Measurements from ENCODE around the gene PSEN1.

PSEN1 gene

GRCh38 chr14:73208846-73209245, 72.5 kb downstream of the PSEN1 start:
- in situ Hi-C loops (cut with MboI; ENCODE audit: low pct_unique_long_range_greater_than_20kb, low sequenced_read_pairs, unreplicated experiment): no loop called here
- DNase-seq (ENCODE audit: low spot score): no peak

DNA sequence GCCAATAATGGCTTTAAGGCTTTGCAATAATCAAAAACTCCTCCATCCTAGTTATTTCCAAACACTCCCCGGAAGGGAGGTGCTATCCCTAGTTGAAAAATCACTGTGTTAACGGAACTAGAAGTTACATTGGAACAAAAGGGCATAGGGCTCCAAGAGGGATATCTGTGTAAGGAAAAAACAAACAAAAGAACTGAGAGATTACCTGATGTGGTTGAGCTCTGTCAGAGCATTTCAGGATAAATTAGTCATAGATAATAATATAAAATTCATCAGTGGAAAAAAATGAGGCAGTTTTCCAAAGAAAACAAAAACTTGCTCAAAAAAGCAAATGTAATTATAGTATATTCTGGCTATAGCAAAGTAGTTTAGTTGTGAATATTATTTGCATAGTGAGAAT, 73.6 kb downstream of the PSEN1 start:
- TF ChIP-seq, protein P1, sequence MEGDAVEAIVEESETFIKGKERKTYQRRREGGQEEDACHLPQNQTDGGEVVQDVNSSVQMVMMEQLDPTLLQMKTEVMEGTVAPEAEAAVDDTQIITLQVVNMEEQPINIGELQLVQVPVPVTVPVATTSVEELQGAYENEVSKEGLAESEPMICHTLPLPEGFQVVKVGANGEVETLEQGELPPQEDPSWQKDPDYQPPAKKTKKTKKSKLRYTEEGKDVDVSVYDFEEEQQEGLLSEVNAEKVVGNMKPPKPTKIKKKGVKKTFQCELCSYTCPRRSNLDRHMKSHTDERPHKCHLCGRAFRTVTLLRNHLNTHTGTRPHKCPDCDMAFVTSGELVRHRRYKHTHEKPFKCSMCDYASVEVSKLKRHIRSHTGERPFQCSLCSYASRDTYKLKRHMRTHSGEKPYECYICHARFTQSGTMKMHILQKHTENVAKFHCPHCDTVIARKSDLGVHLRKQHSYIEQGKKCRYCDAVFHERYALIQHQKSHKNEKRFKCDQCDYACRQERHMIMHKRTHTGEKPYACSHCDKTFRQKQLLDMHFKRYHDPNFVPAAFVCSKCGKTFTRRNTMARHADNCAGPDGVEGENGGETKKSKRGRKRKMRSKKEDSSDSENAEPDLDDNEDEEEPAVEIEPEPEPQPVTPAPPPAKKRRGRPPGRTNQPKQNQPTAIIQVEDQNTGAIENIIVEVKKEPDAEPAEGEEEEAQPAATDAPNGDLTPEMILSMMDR (IDR thresholded peaks at IDR 0.05; ENCODE audit: extremely low read depth, insufficient read depth, missing control alignments): no peak
- no peak for DNase-seq (ENCODE audit: low spot score)
- in situ Hi-C loops (cut with MboI; ENCODE audit: low pct_unique_long_range_greater_than_20kb, low sequenced_read_pairs, unreplicated experiment): no loop called here

More at GRCh38 chr14:73208846-73209245, 72.5 kb downstream of the PSEN1 start:
- TF ChIP-seq, protein P1 (IDR thresholded peaks at IDR 0.05; ENCODE audit: extremely low read depth, insufficient read depth, missing control alignments): no peak

DNA sequence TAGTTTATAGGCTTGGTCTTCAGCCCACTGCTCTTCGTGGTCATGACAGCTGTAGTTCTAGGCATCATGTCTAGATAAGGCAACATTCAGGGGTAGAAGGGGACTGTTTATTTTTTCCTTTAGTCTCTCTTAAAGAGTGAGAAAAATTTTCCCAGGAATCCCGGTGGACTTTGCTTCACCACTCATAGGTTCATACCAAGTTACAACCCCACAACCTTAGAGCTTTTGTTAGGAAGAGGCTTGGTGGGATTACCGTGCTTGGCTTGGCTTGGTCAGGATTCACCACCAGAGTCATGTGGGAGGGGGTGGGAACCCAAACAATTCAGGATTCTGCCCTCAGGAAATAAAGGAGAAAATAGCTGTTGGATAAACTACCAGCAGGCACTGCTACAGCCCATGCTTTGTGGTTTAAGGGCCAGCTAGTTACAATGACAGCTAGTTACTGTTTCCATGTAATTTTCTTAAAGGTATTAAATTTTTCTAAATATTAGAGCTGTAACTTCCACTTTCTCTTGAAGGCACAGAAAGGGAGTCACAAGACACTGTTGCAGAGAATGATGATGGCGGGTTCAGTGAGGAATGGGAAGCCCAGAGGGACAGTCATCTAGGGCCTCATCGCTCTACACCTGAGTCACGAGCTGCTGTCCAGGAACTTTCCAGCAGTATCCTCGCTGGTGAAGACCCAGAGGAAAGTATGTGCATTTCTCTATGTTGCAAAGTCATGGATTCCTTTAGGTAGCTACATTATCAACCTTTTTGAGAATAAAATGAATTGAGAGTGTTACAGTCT, 75.1 kb downstream of the PSEN1 start:
- DNase-seq (ENCODE audit: low spot score): no peak
- in situ Hi-C loops (cut with MboI; ENCODE audit: low pct_unique_long_range_greater_than_20kb, low sequenced_read_pairs, unreplicated experiment): no loop called here
- TF ChIP-seq, protein P1 (IDR thresholded peaks at IDR 0.05; ENCODE audit: extremely low read depth, insufficient read depth, missing control alignments): no peak

- TF ChIP-seq, protein P1 (IDR thresholded peaks at IDR 0.05; ENCODE audit: extremely low read depth, insufficient read depth, missing control alignments): no peak
- in situ Hi-C loops (cut with MboI; ENCODE audit: low pct_unique_long_range_greater_than_20kb, low sequenced_read_pairs, unreplicated experiment): no loop called here
- no peak for DNase-seq (ENCODE audit: low spot score)
These were observed 79.7 kb downstream of the PSEN1 start for GRCh38 chr14:73216030-73216429.

GRCh38 chr14:73217411-73217810, 81.1 kb downstream of the PSEN1 start:
- in situ Hi-C loops (cut with MboI; ENCODE audit: low pct_unique_long_range_greater_than_20kb, low sequenced_read_pairs, unreplicated experiment): no loop called here
- DNase-seq (ENCODE audit: low spot score): no peak
- TF ChIP-seq, protein P1 (IDR thresholded peaks at IDR 0.05; ENCODE audit: extremely low read depth, insufficient read depth, missing control alignments): no peak

DNA sequence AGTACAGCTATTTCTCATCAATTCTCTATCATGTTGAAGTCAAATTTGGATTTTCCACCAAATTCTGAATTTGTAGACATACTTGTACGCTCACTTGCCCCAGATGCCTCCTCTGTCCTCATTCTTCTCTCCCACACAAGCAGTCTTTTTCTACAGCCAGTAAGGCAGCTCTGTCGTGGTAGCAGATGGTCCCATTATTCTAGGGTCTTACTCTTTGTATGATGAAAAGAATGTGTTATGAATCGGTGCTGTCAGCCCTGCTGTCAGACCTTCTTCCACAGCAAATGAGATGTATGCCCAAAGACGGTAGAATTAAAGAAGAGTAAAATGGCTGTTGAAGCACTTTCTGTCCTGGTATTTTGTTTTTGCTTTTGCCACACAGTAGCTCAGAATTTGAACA, 83.8 kb downstream of the PSEN1 start:
- in situ Hi-C loops (cut with MboI; ENCODE audit: low pct_unique_long_range_greater_than_20kb, low sequenced_read_pairs, unreplicated experiment): no loop called here
- no peak for DNase-seq (ENCODE audit: low spot score)
- TF ChIP-seq, protein P1 (IDR thresholded peaks at IDR 0.05; ENCODE audit: extremely low read depth, insufficient read depth, missing control alignments): no peak
